Measurements from ENCODE around the gene DR1. TPM values are rescaled to one million over a fixed set of nuclear protein-coding genes. Genes with fewer than 3 reads are reported as not detected.

Gene DR1
- polyA plus RNA-seq (2011; rRNA removed) = 36.1 and 44.9 TPM in 2 replicates
- 32.4 and 35.8 TPM in 2 replicates for polyA minus RNA-seq (2011; rRNA and poly(A)+ RNA removed)

- peak within 1 kb of the TSS; percentile 84 for H3K4me3 ChIP-seq (ENCODE audit: low read depth, low read length)
- CTCF ChIA-PET = interaction anchor here (1.0 to 1.6 kb wide), 2 partner anchors 21 to 41 kb away, joined by 5 to 14 read pairs; no protein-coding TSS in a partner anchor
- H3K27ac ChIP-seq (ENCODE audit: low read depth, low read length) = peak within 1 kb of the TSS; percentile 96
- TF ChIP-seq CTCF (IDR thresholded peaks at IDR 0.05; ENCODE audit: low read depth, low read length) = no peak
- peak; percentile 90 for DNase-seq (ENCODE audit: low read depth, low spot score)
- POLR2A ChIA-PET = interaction anchor here (0.7 to 2.6 kb wide), 10 partner anchors 14 to 971 kb away, joined by 3 to 16 read pairs (median 4); partner anchors contain the start of genes DIPK1A and MTF2
- no peaks in the 10 kb centered on the region for H3K9me3 ChIP-seq (ENCODE audit: control insufficient read depth, insufficient read depth, low read length)
- H3K27me3 ChIP-seq (ENCODE audit: control insufficient read depth, insufficient read depth, low read length) = no peaks in the 10 kb centered on the region
These were observed at the start of gene DR1 for GRCh38 chr1:93345633-93346420. TSS of gene DR1 (plus strand) at chr1:93345907. CDS start at chr1:93346646, 739 bp downstream.

- POLR2A ChIA-PET = no interaction called here
- CTCF ChIA-PET = interaction anchor here (1.2 kb wide), 1 partner anchor 8 kb away, joined by 5 read pairs; no protein-coding TSS in a partner anchor
These were observed 49.1 kb upstream of the DR1 start for GRCh38 chr1:93296555-93297154.

GRCh38 chr1:93301131-93301530 is 44.6 kb upstream of the DR1 start:
- POLR2A ChIA-PET = no interaction called here
- Histone ChIP-seq H3K4me3 (ENCODE audit: low read depth, low read length) (no peak overlapping the region), H3K27ac (ENCODE audit: low read depth, low read length) (no peak overlapping the region), H3K27me3 (ENCODE audit: control insufficient read depth, insufficient read depth, low read length) (no peaks in the 10 kb centered on the region), H3K9me3 (ENCODE audit: control insufficient read depth, insufficient read depth, low read length) (no peaks in the 10 kb centered on the region)
- no peak for TF ChIP-seq CTCF (IDR thresholded peaks at IDR 0.05; ENCODE audit: low read depth, low read length)
- no peak for DNase-seq (ENCODE audit: low read depth, low spot score)
- CTCF ChIA-PET = no interaction called here

More at GRCh38 chr1:93296555-93297154, 49.1 kb upstream of the DR1 start:
- no peak for TF ChIP-seq CTCF (IDR thresholded peaks at IDR 0.05; ENCODE audit: low read depth, low read length)
- no peak overlapping the region for H3K4me3 ChIP-seq (ENCODE audit: low read depth, low read length)
- H3K9me3 ChIP-seq (ENCODE audit: control insufficient read depth, insufficient read depth, low read length) = no peaks in the 10 kb centered on the region
- no peaks in the 10 kb centered on the region for H3K27me3 ChIP-seq (ENCODE audit: control insufficient read depth, insufficient read depth, low read length)
- DNase-seq (ENCODE audit: low read depth, low spot score) = no peak
- no peak overlapping the region for H3K27ac ChIP-seq (ENCODE audit: low read depth, low read length)

- DNase-seq (ENCODE audit: low read depth, low spot score) = no peak
- Histone ChIP-seq H3K4me3 (ENCODE audit: low read depth, low read length) (no peak overlapping the region), H3K27me3 (ENCODE audit: control insufficient read depth, insufficient read depth, low read length) (no peaks in the 10 kb centered on the region), H3K9me3 (ENCODE audit: control insufficient read depth, insufficient read depth, low read length) (no peaks in the 10 kb centered on the region), H3K27ac (ENCODE audit: low read depth, low read length) (no peak overlapping the region)
- no peak for TF ChIP-seq CTCF (IDR thresholded peaks at IDR 0.05; ENCODE audit: low read depth, low read length)
- CTCF ChIA-PET = interaction anchor here (0.6 to 0.7 kb wide), 2 partner anchors 37 to 278 kb away, joined by 3 read pairs; no protein-coding TSS in a partner anchor
- POLR2A ChIA-PET = no interaction called here
These were observed 43.6 kb upstream of the DR1 start for GRCh38 chr1:93302078-93302477.
